ENCODE data around the gene PSORS1C1.

The PSORS1C1 gene

DNA sequence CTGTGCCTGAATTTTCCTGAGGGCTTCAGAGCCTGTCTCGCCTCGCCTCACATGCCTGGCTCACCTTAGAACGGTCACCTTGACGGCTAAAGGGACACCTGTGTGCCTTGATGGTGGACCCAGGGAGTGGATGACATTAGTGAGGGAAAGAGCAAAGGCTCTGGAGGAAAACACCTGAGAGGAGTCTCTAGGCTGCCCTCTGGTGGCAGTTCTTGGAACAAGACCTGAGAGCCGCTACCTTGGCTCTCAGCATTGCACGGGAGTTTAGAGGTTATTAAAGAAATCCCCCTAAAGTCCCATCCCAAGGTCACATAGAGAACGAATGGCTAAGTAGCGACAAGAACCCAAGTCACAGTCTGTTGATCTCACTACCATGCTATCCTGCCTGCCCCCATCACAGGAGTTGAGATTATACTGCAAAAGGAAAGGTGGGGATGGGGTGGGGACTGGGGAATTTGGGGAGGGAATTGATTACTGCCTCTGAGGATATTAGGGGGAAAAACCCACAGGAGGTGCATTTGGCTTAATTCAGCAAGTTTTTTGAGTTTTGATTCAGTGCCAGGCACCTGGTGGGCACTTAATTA, 13.6 kb downstream of the PSORS1C1 start:
- DNase-seq = peak; percentile 81 to 84

GRCh38 chr6:31129130-31129529, 14.5 kb downstream of the PSORS1C1 start:
- DNase-seq = no peak

DNA sequence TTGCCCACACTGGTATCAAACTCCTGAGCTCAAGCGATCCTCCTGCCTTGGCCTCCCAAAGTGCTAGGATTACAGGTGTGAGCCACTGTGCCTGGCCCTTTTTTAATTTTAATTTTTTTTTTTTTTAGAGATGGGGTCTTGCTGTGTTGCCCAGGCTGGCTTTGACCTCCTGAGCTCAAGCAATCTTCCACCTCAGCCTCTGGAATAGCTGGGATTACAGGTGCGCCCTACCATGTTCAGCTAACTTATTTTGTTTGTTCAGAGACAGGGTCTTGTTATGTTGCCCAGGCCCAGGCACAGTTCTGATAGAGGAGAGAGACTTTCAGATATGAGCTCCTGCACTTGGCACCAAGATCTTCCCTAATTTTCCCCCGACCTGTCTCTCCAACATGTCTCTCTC, 16.2 kb downstream of the PSORS1C1 start:
- no peak for DNase-seq

DNA sequence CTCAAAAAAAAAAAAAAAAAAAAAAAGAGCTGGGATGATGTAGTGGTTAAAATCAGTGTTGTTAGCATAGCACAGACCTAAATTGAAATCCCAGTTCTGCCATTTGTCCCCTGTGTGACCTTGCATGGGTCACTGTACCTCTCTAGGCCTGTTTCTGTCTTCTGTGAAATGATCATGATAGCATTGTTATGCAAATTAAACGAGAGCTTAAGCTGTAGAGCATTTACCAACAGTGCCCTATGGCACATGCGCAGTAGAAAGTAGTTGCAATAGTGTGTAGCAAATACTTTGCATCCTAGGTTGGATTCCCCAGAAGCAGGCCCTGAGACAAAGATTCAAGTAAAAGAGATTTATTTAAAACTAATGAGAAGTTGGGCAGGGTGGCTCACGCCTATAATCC, 17.0 kb downstream of the PSORS1C1 start:
- no peak for DNase-seq

DNA sequence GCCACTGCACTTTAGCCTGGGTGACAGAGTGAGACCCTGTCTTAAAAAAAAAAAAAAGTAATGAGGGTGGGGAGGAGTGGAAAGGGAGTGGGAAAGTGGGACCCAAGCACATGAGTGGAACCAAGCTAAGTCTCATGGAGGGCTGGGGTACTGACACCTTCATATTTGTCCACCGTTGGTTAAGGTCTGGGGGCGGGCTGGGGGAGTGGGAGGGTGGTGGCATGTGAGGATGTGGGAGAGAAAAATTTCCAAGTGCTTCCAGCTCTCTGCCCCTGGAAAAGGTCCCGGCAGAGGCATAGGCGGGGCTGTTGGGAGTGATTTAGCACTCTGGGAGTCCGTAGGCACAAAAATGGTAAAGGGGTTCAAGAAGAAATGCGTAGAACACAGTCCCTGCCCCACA, 18.2 kb downstream of the PSORS1C1 start:
- no peak for DNase-seq

GRCh38 chr6:31135710-31136109, 21.1 kb downstream of the PSORS1C1 start:
- DNase-seq = no peak

DNA sequence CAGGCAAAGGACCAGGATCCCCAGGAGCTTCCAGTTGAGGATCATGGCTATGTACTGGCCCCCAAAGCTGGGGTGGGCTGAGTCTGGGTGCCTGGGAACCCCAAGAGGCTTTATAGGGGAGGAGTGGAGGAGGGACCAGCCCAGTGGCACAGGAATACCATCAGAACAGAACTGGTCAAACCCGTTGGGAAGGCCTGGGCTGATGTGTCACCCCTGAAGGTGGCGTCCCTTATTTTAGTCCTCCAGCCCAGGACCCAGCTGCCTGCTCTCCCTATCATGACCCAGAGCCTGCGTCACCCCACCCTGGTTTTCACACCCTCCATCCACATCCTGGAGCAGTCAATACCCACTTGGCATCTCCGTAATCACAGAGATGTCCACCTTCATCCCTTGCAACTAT, 24.4 kb downstream of the PSORS1C1 start, which contains the start of gene PSORS1C2:
PSORS1C2 (minus strand) TSS at position 85 of the 400 bp plus-strand sequence; CDS start at position 45, 40 bp downstream.
- no peak for DNase-seq

GRCh38 chr6:31139599-31139998, 25.0 kb downstream of the PSORS1C1 start:
- DNase-seq = no peak

- DNase-seq = no peak
Observed at GRCh38 chr6:31140643-31141042, 26.0 kb downstream of the PSORS1C1 start.

DNA sequence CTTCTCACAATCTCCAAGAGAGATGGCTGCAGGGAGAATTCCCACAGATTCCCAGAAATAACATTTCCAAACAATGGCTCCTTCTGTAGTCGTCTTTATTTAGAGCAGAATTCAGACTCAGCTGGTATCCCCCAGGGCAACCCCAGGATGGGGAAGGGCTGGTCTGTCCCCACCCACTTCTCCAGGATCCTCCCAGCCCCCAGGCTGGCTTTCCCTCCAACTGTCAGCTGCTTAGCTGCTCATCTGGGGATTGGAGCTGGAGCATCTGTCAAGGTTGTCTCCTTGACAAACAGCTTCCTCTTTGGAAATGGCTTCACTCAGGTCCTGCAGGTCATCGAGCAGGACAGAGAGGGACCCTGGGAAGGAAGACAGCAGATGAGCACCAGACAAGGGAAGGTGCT, 27.8 kb downstream of the PSORS1C1 start:
- no peak for DNase-seq

- DNase-seq = no peak
Observed at GRCh38 chr6:31143148-31143547, 28.5 kb downstream of the PSORS1C1 start.

- DNase-seq = no peak
Observed at GRCh38 chr6:31144296-31144969, 29.8 kb downstream of the PSORS1C1 start.

DNA sequence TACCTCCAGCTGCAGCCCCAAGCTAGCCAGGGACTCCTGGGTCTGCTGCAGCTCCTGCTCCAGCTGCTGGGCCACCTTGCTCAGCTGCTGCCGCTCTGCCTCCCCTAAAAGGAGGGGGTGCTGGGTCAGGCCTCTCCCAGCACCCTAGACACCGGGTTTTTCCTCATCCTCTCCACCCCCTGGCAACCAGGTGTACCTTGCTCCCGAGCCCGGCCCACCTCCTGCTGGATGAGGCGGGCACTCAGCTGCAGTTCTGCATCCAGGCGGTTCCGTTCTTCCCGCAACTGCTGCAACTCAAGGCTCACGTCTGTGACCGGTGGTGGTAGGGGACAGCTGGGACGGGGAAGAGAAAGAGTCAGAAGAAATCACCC, 30.4 kb downstream of the PSORS1C1 start:
- DNase-seq = no peak

DNA sequence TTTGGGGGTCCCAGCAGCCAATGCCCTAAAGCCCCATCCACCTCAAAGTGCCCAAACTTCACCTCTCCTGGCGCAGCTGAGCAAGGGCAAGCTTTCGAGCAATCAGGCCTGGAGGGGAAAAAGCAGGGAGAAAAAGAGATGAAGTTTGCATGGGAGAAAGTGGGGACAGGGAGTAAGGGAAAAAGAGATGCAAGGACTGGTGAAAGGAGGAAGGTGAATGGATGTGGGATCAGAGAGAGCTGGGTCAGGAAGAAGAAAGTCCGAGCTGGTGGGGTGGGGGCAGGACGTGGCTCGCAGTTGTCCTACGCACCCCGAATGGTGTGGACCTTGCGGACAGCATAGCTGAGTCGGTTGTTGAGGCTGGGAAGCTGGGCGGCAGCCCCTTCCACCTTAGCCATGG, 30.8 kb downstream of the PSORS1C1 start:
- no peak for DNase-seq

DNA sequence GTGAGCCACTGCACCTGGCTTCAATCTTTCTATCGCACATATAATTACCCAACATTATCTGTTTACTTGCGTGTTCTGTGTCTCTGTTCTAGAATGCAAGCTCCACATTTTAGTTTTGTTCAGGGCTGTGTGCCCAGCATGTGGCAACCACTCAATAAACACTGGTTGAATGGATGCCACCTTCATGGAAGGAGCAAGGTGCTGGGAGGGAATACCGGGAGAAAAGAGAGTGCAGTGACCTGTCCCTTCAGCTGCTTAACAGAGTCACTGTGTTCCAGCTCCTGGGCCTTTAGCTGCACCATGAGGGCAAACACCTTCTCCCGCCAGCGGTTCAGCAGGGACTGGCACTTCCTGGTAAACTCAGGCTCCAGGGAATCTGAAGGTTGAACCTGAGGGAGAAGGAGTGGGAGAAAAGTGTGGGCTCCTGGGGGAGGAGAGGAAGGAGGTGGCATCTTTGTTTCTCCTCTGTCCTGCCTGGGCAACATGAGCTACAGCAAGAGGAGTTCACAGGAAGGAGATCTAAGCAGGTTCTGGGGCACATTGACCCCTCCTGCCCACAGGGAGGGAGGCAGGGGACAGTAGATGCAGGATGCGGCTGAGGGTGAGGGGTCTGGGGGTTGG, 35.3 kb downstream of the PSORS1C1 start:
- no peak for DNase-seq

DNA sequence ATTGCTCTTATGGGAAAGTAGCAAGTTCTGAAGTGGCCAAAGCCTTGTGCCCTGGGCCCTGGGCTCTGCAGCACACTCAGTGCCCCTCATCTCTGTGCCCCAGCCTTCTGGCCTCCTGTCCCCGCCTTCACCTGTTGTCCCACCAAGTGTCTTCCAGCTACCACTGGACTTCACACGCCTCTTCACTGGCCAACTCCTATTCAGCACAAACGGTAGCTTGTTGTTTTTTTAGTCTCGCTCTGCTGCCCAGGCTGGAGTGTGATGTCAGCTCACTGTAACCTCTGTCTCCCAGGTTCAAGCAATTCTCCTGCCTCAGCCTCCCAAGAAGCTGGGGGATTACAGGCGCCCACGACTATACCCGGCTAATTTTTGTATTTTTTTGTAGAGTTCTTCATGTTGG, 38.2 kb downstream of the PSORS1C1 start:
- no peak for DNase-seq

- no peak for DNase-seq
Observed at GRCh38 chr6:31154436-31154835, 39.8 kb downstream of the PSORS1C1 start.

- no peak for DNase-seq
Observed at GRCh38 chr6:31156641-31157040, 42.0 kb downstream of the PSORS1C1 start.

DNA sequence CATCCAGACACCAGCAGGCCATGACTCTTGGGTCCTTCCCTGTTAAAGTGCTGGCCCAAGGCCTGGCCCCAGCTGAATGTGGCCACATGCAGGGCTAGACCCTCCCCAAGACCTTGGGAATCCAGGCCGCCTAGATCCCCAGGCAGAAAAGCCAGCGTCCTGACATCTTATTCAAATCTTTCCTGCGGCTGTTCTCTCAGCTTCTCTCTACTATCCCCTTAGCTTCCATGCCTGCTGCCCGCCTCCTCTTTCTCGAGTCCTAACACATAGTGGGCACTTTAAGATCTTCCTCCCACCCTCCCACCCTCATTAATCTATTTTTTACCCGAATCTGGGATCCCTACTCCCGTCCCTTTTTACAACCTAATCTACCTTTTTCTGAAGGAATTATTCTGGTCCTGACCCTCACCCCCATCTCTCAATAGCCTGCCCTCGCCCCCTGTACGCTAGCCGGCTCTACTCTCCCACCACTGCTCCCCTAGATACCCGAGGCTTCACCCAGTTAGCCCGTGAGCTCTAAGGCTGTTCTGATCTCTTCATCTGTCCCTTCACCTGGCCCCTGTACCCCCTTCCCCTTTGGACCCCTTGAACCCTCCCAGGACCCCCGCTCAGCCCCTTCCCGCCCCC, 43.0 kb downstream of the PSORS1C1 start, which contains the start of gene CCHCR1:
CCHCR1 (minus strand) TSS at position 290 of the 627 bp plus-strand sequence; CDS start at position 88, 202 bp downstream.
- no peak for DNase-seq

DNA sequence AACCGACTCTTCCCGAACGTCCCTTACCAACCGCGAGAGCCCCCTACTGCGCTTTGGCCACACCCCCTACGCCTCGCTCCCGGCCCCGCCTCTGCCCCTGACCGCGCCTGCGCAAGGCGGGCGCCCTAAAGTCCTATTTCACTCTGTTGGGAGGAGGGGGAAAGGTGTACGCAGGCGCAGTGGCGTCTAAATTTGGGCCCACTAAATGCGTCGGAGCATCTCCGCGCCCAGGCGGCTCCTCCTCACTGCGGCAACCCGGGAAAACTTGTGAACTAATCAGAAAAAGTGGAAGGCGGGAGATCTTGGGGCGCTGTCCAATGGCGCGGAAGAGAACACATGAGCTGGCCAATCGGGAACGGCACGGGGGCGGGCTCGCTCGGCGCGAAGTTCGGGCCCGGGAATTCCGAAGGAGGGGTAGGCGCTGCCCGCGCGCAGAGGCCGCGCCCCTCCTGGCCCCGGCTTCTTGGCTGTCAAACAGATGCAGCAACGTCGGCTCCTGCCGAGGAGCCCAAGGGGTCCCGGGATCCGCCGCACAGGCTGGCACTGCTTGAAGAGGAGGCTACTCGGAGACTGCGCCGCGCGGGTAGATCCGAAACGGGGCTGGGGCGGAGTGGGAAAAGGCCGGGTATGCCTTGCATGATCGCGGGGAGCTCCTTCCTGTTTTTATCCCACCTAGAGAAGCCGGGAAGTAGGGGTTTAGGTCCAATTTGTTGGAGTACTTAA, 43.7 kb downstream of the PSORS1C1 start, which contains the start of gene TCF19:
TCF19 (plus strand) TSS at position 450 of the 723 bp plus-strand sequence. CDS start 881 bp downstream, outside the sequence.
- peak; percentile 98 for DNase-seq

- no peak for DNase-seq
Observed at GRCh38 chr6:31158863-31159855, 44.6 kb downstream of the PSORS1C1 start.

All from stimulated activated CD4-positive, alpha-beta T cell treated with anti-CD3 and anti-CD28 coated beads, Interleukin-2, amount 100 ng/mL, for 48 hours (primary cell).